ENCODE measurements around the gene RETREG2. TPM values are rescaled to one million over a fixed set of nuclear protein-coding genes. Genes with fewer than 3 reads are reported as not detected.

RETREG2 gene
- polyA plus RNA-seq, 2 of the 4 experiments (the other 2 are of a cell fraction) = 52.8 to 67.5 TPM

- POLR2A ChIA-PET = interaction anchor here (0.7 to 2.5 kb wide), 11 partner anchors 17 to 353 kb away, joined by 3 to 15 read pairs (median 4); partner anchors contain the start of genes ABCB6, DNAJB2, TUBA4A and ZFAND2B
- FAIRE-seq = no peak
Observed at GRCh38 chr2:219176818-219177551, 1.1 kb upstream of the RETREG2 start, which contains the start of gene CNPPD1. CNPPD1 (minus strand) TSS chr2:219176925; CDS start chr2:219176828, 97 bp downstream.

More at GRCh38 chr2:219176818-219177551, 1.1 kb upstream of the RETREG2 start, which contains the start of gene CNPPD1:
- 0 out of 2 replicates have a peak, but pooled peaks have one; percentile 20 for TF ChIP-seq MAZ (IDR thresholded peaks at IDR 0.05; ENCODE audit: borderline replicate concordance, low read depth, low read length)
- TF ChIP-seq JUN (IDR thresholded peaks at IDR 0.05) = peak; percentile 43 to 87; a peak in 4 of 5 replicates
- peak; percentile 72; the same call in 1 of the 2 replicates for TF ChIP-seq TFCP2L1 (CRISPR knock-in tag; IDR thresholded peaks at IDR 0.05)
- TF ChIP-seq MYC (IDR thresholded peaks at IDR 0.05; ENCODE audit: borderline replicate concordance, low read length) = peak; percentile 12; the same call in 1 of the 2 replicates
- peak; percentile 56; the same call in 1 of the 2 replicates for TF ChIP-seq PHF8 (IDR thresholded peaks at IDR 0.05; ENCODE audit: borderline replicate concordance, low read depth)
- 0 out of 2 replicates have a peak, but pooled peaks have one; percentile 23 for TF ChIP-seq PBX3 (IDR thresholded peaks at IDR 0.05)
- peak; percentile 64 for TF ChIP-seq HOXB5 (CRISPR knock-in tag; IDR thresholded peaks at IDR 0.05)
- TF ChIP-seq BCL3 (IDR thresholded peaks at IDR 0.05) = peak; percentile 55; the same call in 1 of the 3 replicates
- TF ChIP-seq FOSL2 (IDR thresholded peaks at IDR 0.05) = no peak
- TF ChIP-seq FOSL2 (CRISPR knock-in tag; IDR thresholded peaks at IDR 0.05) = peak; percentile 19; the same call in 1 of the 2 replicates
- TF ChIP-seq E2F6 (IDR thresholded peaks at IDR 0.05; ENCODE audit: borderline replicate concordance, low read depth) = peak; percentile 93
- peak; percentile 92 for TF ChIP-seq MAX (IDR thresholded peaks at IDR 0.05)
- TF ChIP-seq RCOR1 (IDR thresholded peaks at IDR 0.05; ENCODE audit: low read depth, low read length) = 0 out of 2 replicates have a peak, but pooled peaks have one; percentile 26
- TF ChIP-seq POLR2A (IDR thresholded peaks at IDR 0.05; ENCODE audit: low read length) = peak; percentile 77
- no peak for TF ChIP-seq SMC3 (IDR thresholded peaks at IDR 0.05)
- TF ChIP-seq ELK1 (IDR thresholded peaks at IDR 0.05; ENCODE audit: low read depth, low read length) = no peak
- no peak for TF ChIP-seq REST (IDR thresholded peaks at IDR 0.05)
- peak; percentile 56; the same call in 1 of the 2 replicates for TF ChIP-seq RNF2 (IDR thresholded peaks at IDR 0.05; ENCODE audit: borderline replicate concordance, low read depth)
- TF ChIP-seq JUNB (IDR thresholded peaks at IDR 0.05) = no peak
- no peak for TF ChIP-seq CHD4 (IDR thresholded peaks at IDR 0.05; ENCODE audit: borderline replicate concordance)
- TF ChIP-seq HOXB13 (CRISPR knock-in tag; IDR thresholded peaks at IDR 0.05; ENCODE audit: low read depth) = 0 out of 2 replicates have a peak, but pooled peaks have one; percentile 32
- TF ChIP-seq GATA3 (IDR thresholded peaks at IDR 0.05; ENCODE audit: borderline replicate concordance) = peak; percentile 46; the same call in 1 of the 2 replicates
- CTCF ChIA-PET = interaction anchor here (0.7 to 10.6 kb wide), 12 partner anchors 12 to 212 kb away, joined by 3 to 177 read pairs (median 6); partner anchors contain the start of genes DNAJB2 and NHEJ1
- H3K9me3 ChIP-seq = no peaks in the 10 kb centered on the region
- H3K4me1 ChIP-seq = peaks cover 15% of the 10 kb centered on the region
- ATAC-seq (peak; percentile 78 to 89), DNase-seq (ENCODE audit: low read depth in 1 of 2, low spot score in 1 of 2) (peak; percentile 55 to 86)
- WGBS (ENCODE audit: missing lambda C conversion rate) = under 1% methylated on average over 26 of the region's 69 CpGs
- H3K4me3 ChIP-seq = peak within 1 kb of the TSS; percentile 84
- H3K4me2 ChIP-seq = peak within 1 kb of the TSS; percentile 84
- H3K27ac ChIP-seq = peak within 1 kb of the TSS; percentile 83 to 96

Measured in A549 (cell line).